GM12878 (cell line): ENCODE data around the gene LRRC26. TPM values are rescaled to one million over a fixed set of nuclear protein-coding genes. Genes with fewer than 3 reads are reported as not detected.
A peak's percentile ranks its signal among the peaks of the same experiment; 100 is the strongest.

Experiments
- microRNA-seq: library from miRNA; unstranded; fragments of <30 nt; microRNA quantifications from one replicate; pipeline ENCODE4, GENCODE V29; 2018
- polyA plus RNA-seq, 11 experiments: library from polyadenylated mRNA; depleted of rRNA in 4 of 11; unstranded in 6 of 11; stranded (reverse) in 5 of 11; fragments of >200 nt; fragmentation: Nextera tagmentation in 4 of 11; fragmentation: Illumina TruSeq in 1 of 11; extraction: Ambion mirVana in 4 of 11; extraction: Trizol in 1 of 11; gene quantifications; 1 replicate in 1 of 11; 2 replicates in 10 of 11; pipeline versions ENCODE4 v1.2.1 to v1.2.3, GENCODE V29; 2011 to 2016; ENCODE audit warnings: inconsistent platforms in 2 of 11, missing spikeins in 2 of 11, low read depth in 1 of 11
- small RNA-seq: library from RNA; depleted of rRNA; stranded (forward); fragments of <200 nt; gene quantifications from one replicate; pipeline ENCODE3, GENCODE V24; 2014
- total RNA-seq, 4 experiments: library from RNA; depleted of rRNA in 3 of 4; stranded (reverse); fragments of >200 nt in 3 of 4; fragmentation: Illumina TruSeq in 1 of 4; extraction: Trizol in 1 of 4; gene quantifications; 2 replicates each; pipeline versions ENCODE4 v1.2.1 to v1.2.3, GENCODE V29; 2013 to 2021
- TF ChIP-seq, protein P1 (sequence below): fragments of 450-650 bp; IDR thresholded peaks from 2 replicates; pipeline ENCODE4 v1.6.1; 2016; ENCODE audit warnings: mild to moderate bottlenecking

The LRRC26 gene
- total and polyA plus RNA-seq, 10 of the 15 experiments (the other 5 are each of a cell fraction or from before 2014, with no cell fraction given), result 0.29 to 0.91 (median 0.64) TPM; not detected in 5

DNA sequence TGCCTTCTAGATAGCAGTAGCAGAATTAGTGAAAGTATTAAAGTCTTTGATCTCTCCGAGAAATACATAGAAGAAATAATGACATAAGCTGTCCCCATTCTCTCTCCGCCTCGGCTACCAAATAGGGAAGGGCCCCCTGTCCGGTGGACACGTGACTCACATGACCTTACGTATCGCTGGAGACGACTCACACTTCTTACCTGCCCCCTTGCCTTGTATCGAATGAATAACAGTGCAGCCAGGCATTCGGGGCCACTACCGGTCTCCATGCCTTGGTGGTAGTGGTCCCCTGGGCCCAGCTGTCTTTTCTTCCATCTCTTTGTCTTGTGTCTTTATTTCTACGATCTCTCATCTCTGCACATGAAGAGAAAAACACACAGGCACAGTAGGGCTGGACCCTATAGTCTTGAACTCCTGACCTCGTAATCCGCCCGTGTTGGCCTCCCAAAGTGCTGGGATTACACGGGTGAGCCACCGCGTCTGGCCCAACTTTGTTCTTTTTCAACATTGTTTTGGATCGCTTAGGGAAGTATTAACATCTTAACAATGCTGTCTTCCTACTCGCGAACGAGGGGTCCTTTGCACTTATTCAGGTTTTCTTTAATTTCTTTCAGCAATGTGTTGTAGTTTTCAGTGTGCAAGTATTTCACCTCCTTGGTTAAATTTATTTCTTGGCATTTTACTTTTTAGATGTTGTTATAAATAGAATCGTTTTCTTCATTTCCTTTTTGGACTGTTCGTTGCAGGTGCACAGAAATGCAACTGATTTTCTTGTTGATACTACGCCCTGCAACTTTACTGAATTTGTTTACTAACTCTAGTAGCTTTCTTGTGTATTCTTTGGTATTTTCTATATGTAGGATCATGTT lies 47.7 kb downstream of the LRRC26 start (continued):
- TF ChIP-seq, protein P1, sequence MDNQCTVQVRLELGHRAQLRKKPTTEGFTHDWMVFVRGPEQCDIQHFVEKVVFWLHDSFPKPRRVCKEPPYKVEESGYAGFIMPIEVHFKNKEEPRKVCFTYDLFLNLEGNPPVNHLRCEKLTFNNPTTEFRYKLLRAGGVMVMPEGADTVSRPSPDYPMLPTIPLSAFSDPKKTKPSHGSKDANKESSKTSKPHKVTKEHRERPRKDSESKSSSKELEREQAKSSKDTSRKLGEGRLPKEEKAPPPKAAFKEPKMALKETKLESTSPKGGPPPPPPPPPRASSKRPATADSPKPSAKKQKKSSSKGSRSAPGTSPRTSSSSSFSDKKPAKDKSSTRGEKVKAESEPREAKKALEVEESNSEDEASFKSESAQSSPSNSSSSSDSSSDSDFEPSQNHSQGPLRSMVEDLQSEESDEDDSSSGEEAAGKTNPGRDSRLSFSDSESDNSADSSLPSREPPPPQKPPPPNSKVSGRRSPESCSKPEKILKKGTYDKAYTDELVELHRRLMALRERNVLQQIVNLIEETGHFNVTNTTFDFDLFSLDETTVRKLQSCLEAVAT, result peak; percentile 67

Small RNA genes within 50 kb of the gene (microRNA-seq; reads per million reads assigned to microRNA genes)
- 0.56 reads per million for gene MIR3621

Small RNA genes within 50 kb of the gene (small RNA-seq; reads per million reads assigned to genes)
- not detected for gene MIR3621

Other genes starting within 250 kb of the LRRC26 start
Only the 7 nearest of the 31 such genes appear.
- not detected in 2 replicates for gene GRIN1, start 30.9 kb downstream of the LRRC26 start, total RNA-seq (2014; rRNA removed)
- gene GRIN1, start 30.9 kb downstream of the LRRC26 start, total RNA-seq (2014; rRNA removed; fragmentation: Illumina TruSeq; extraction: Trizol), result not detected in 2 replicates
- 0.10 and 0.35 TPM in 2 replicates for gene GRIN1, start 30.9 kb downstream of the LRRC26 start, total RNA-seq (2021)
- gene GRIN1, start 30.9 kb downstream of the LRRC26 start, polyA plus RNA-seq (2011; rRNA removed), result 0.05 TPM in 1 of 2 replicates, not detected in the other
- 0.06 TPM in 1 of 2 replicates, not detected in the other for gene GRIN1, start 30.9 kb downstream of the LRRC26 start, polyA plus RNA-seq (2014; fragmentation: Illumina TruSeq; extraction: Trizol)
- not detected for gene GRIN1, start 30.9 kb downstream of the LRRC26 start, polyA plus RNA-seq (2014; fragmentation: Nextera tagmentation; extraction: Ambion mirVana)
- gene GRIN1, start 30.9 kb downstream of the LRRC26 start, polyA plus RNA-seq (2014; rRNA removed), result 0.01 and 0.05 TPM in 2 replicates
- gene GRIN1, start 30.9 kb downstream of the LRRC26 start, polyA plus RNA-seq (2016; fragmentation: Nextera tagmentation; extraction: Ambion mirVana), result not detected
- not detected in 2 replicates for gene TMEM210, start 2.0 kb upstream of the LRRC26 start, total RNA-seq (2014; rRNA removed)
- gene TMEM210, start 2.0 kb upstream of the LRRC26 start, total RNA-seq (2014; rRNA removed; fragmentation: Illumina TruSeq; extraction: Trizol), result not detected in 2 replicates
- not detected in 2 replicates for gene TMEM210, start 2.0 kb upstream of the LRRC26 start, total RNA-seq (2021)
- not detected in 2 replicates for gene TMEM210, start 2.0 kb upstream of the LRRC26 start, polyA plus RNA-seq (2011; rRNA removed)
- not detected in 2 replicates for gene TMEM210, start 2.0 kb upstream of the LRRC26 start, polyA plus RNA-seq (2014; fragmentation: Illumina TruSeq; extraction: Trizol)
- not detected for gene TMEM210, start 2.0 kb upstream of the LRRC26 start, polyA plus RNA-seq (2014; fragmentation: Nextera tagmentation; extraction: Ambion mirVana)
- gene TMEM210, start 2.0 kb upstream of the LRRC26 start, polyA plus RNA-seq (2014; rRNA removed), result not detected in 2 replicates
- not detected for gene TMEM210, start 2.0 kb upstream of the LRRC26 start, polyA plus RNA-seq (2016; fragmentation: Nextera tagmentation; extraction: Ambion mirVana)
- gene ANAPC2, start 18.5 kb upstream of the LRRC26 start, total RNA-seq (2014; rRNA removed), result 18.1 and 26.1 TPM in 2 replicates
- gene ANAPC2, start 18.5 kb upstream of the LRRC26 start, total RNA-seq (2014; rRNA removed; fragmentation: Illumina TruSeq; extraction: Trizol), result 12.5 and 14.2 TPM in 2 replicates
- gene ANAPC2, start 18.5 kb upstream of the LRRC26 start, total RNA-seq (2021), result 62.2 and 65.2 TPM in 2 replicates
- 9.0 and 20.7 TPM in 2 replicates for gene ANAPC2, start 18.5 kb upstream of the LRRC26 start, polyA plus RNA-seq (2011; rRNA removed)
- gene ANAPC2, start 18.5 kb upstream of the LRRC26 start, polyA plus RNA-seq (2014; fragmentation: Illumina TruSeq; extraction: Trizol), result 6.0 and 12.0 TPM in 2 replicates
- under 1 TPM; 0.03 to 0.04 TPM for gene ANAPC2, start 18.5 kb upstream of the LRRC26 start, polyA plus RNA-seq (2014; fragmentation: Nextera tagmentation; extraction: Ambion mirVana)
- gene ANAPC2, start 18.5 kb upstream of the LRRC26 start, polyA plus RNA-seq (2014; rRNA removed), result 53.1 and 60.9 TPM in 2 replicates
- 10 to 100 TPM; 20.2 to 21.0 TPM for gene ANAPC2, start 18.5 kb upstream of the LRRC26 start, polyA plus RNA-seq (2016; fragmentation: Nextera tagmentation; extraction: Ambion mirVana)
- 72.6 and 96.6 TPM in 2 replicates for gene SSNA1, start 18.6 kb upstream of the LRRC26 start, total RNA-seq (2014; rRNA removed)
- gene SSNA1, start 18.6 kb upstream of the LRRC26 start, total RNA-seq (2014; rRNA removed; fragmentation: Illumina TruSeq; extraction: Trizol), result 48.5 and 54.2 TPM in 2 replicates
- 84.8 and 88.3 TPM in 2 replicates for gene SSNA1, start 18.6 kb upstream of the LRRC26 start, total RNA-seq (2021)
- 33.4 and 67.6 TPM in 2 replicates for gene SSNA1, start 18.6 kb upstream of the LRRC26 start, polyA plus RNA-seq (2011; rRNA removed)
- 4.1 and 40.5 TPM in 2 replicates for gene SSNA1, start 18.6 kb upstream of the LRRC26 start, polyA plus RNA-seq (2014; fragmentation: Illumina TruSeq; extraction: Trizol)
- 10 to 100 TPM in 1 of 2 experiments, under 1 TPM in 1; 0.63 to 13.4 TPM for gene SSNA1, start 18.6 kb upstream of the LRRC26 start, polyA plus RNA-seq (2014; fragmentation: Nextera tagmentation; extraction: Ambion mirVana)
- gene SSNA1, start 18.6 kb upstream of the LRRC26 start, polyA plus RNA-seq (2014; rRNA removed), result 122 and 138 TPM in 2 replicates
- 100 to 1,000 TPM; 122 to 139 TPM for gene SSNA1, start 18.6 kb upstream of the LRRC26 start, polyA plus RNA-seq (2016; fragmentation: Nextera tagmentation; extraction: Ambion mirVana)
- 7.5 and 9.1 TPM in 2 replicates for gene TPRN, start 30.7 kb upstream of the LRRC26 start, total RNA-seq (2014; rRNA removed)
- 3.8 and 4.1 TPM in 2 replicates for gene TPRN, start 30.7 kb upstream of the LRRC26 start, total RNA-seq (2014; rRNA removed; fragmentation: Illumina TruSeq; extraction: Trizol)
- 19.5 and 19.6 TPM in 2 replicates for gene TPRN, start 30.7 kb upstream of the LRRC26 start, total RNA-seq (2021)
- 1.2 and 2.9 TPM in 2 replicates for gene TPRN, start 30.7 kb upstream of the LRRC26 start, polyA plus RNA-seq (2011; rRNA removed)
- gene TPRN, start 30.7 kb upstream of the LRRC26 start, polyA plus RNA-seq (2014; fragmentation: Illumina TruSeq; extraction: Trizol), result 0.08 and 2.0 TPM in 2 replicates
- under 1 TPM; 0.18 to 0.75 TPM for gene TPRN, start 30.7 kb upstream of the LRRC26 start, polyA plus RNA-seq (2014; fragmentation: Nextera tagmentation; extraction: Ambion mirVana)
- 9.6 and 10.8 TPM in 2 replicates for gene TPRN, start 30.7 kb upstream of the LRRC26 start, polyA plus RNA-seq (2014; rRNA removed)
- 1 to 10 TPM; 2.0 to 3.2 TPM for gene TPRN, start 30.7 kb upstream of the LRRC26 start, polyA plus RNA-seq (2016; fragmentation: Nextera tagmentation; extraction: Ambion mirVana)
- 34.7 and 38.1 TPM in 2 replicates for gene TMEM203, start 35.6 kb upstream of the LRRC26 start, total RNA-seq (2014; rRNA removed)
- gene TMEM203, start 35.6 kb upstream of the LRRC26 start, total RNA-seq (2014; rRNA removed; fragmentation: Illumina TruSeq; extraction: Trizol), result 19.5 and 21.8 TPM in 2 replicates
- gene TMEM203, start 35.6 kb upstream of the LRRC26 start, total RNA-seq (2021), result 43.8 and 44.9 TPM in 2 replicates
- 25.9 and 31.2 TPM in 2 replicates for gene TMEM203, start 35.6 kb upstream of the LRRC26 start, polyA plus RNA-seq (2011; rRNA removed)
- gene TMEM203, start 35.6 kb upstream of the LRRC26 start, polyA plus RNA-seq (2014; fragmentation: Illumina TruSeq; extraction: Trizol), result 24.3 and 25.7 TPM in 2 replicates
- 10 to 100 TPM in 1 of 2 experiments, 1 to 10 TPM in 1; 7.2 to 21.2 TPM for gene TMEM203, start 35.6 kb upstream of the LRRC26 start, polyA plus RNA-seq (2014; fragmentation: Nextera tagmentation; extraction: Ambion mirVana)
- 36.3 and 37.5 TPM in 2 replicates for gene TMEM203, start 35.6 kb upstream of the LRRC26 start, polyA plus RNA-seq (2014; rRNA removed)
- 10 to 100 TPM; 56.1 to 68.1 TPM for gene TMEM203, start 35.6 kb upstream of the LRRC26 start, polyA plus RNA-seq (2016; fragmentation: Nextera tagmentation; extraction: Ambion mirVana)
- gene NDOR1, start 35.6 kb upstream of the LRRC26 start, total RNA-seq (2014; rRNA removed), result 10.8 and 16.3 TPM in 2 replicates
- gene NDOR1, start 35.6 kb upstream of the LRRC26 start, total RNA-seq (2014; rRNA removed; fragmentation: Illumina TruSeq; extraction: Trizol), result 4.6 and 5.9 TPM in 2 replicates
- gene NDOR1, start 35.6 kb upstream of the LRRC26 start, total RNA-seq (2021), result 28.2 and 32.9 TPM in 2 replicates
- 1.7 and 5.4 TPM in 2 replicates for gene NDOR1, start 35.6 kb upstream of the LRRC26 start, polyA plus RNA-seq (2011; rRNA removed)
- 0.86 and 3.4 TPM in 2 replicates for gene NDOR1, start 35.6 kb upstream of the LRRC26 start, polyA plus RNA-seq (2014; fragmentation: Illumina TruSeq; extraction: Trizol)
- gene NDOR1, start 35.6 kb upstream of the LRRC26 start, polyA plus RNA-seq (2014; fragmentation: Nextera tagmentation; extraction: Ambion mirVana), result under 1 TPM; 0.04 to 0.05 TPM
- 28.1 and 30.2 TPM in 2 replicates for gene NDOR1, start 35.6 kb upstream of the LRRC26 start, polyA plus RNA-seq (2014; rRNA removed)
- 10 to 100 TPM; 18.0 to 21.7 TPM for gene NDOR1, start 35.6 kb upstream of the LRRC26 start, polyA plus RNA-seq (2016; fragmentation: Nextera tagmentation; extraction: Ambion mirVana)